ENCODE measurements around the gene DNAJA3. TPM values are rescaled to one million over a fixed set of nuclear protein-coding genes. Genes with fewer than 3 reads are reported as not detected.
A peak's percentile ranks its signal among the peaks of the same experiment; 100 is the strongest.

Gene DNAJA3
- total RNA-seq, 3 donors from 2014 or later (not counting 1 experiment from before 2014, with no cell fraction given), result 22.1 to 34.2 (median 27.2) TPM

DNA sequence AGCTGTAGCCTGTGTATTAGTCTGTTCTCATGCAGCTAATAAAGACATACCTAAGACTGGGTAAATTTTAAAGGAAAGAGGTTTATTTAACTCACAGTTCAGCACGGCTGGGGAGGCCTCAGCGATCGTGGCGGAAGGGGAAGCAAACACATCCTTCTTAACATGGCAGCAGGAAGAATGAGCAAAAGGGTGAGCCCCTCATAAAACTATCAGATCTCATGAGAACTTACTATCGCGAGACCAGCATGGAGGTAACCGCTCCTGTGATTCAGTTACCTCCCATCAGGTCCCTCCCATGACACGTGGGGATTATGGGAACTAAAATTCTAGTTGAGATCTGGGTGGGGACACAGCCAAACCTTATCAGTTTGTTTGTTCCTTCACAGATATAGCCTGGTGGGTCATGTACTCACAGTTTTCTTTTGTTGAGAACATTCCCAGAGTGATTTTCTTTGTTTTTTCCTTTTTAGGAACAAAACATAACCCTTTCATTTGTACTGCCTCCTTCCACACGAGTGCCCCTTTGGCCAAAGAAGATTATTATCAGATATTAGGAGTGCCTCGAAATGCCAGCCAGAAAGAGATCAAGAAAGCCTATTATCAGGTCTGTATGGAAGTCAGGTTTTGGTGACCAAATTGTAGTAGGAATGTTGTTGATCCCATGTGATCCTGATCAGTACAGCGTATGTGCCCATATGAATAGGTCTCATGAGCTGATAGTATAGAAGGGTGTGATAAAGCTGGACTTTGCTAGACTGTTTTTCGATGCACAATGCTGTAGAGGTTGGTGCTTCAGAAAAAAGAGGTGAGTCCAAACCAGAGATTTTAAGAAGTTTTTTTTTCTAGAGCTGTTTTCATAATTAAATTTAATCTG lies 8.5 kb downstream of the DNAJA3 start:
- H3K27me3 ChIP-seq (ENCODE audit: control insufficient read depth, insufficient read depth, low read length), result no peaks in the 10 kb centered on the region
- peaks cover under 1% of the 10 kb centered on the region for H3K4me1 ChIP-seq (ENCODE audit: control insufficient read depth, insufficient read depth, low read length)
- 95% methylated on average over 12 of the region's 12 CpGs for WGBS (ENCODE audit: insufficient coverage)
- intact Hi-C loops (cut with micrococcal nuclease), result no loop called here
- no peak for ATAC-seq
- H3K9me3 ChIP-seq (ENCODE audit: control insufficient read depth, insufficient read depth, low read length), result no peaks in the 10 kb centered on the region
- H3K36me3 ChIP-seq (ENCODE audit: control insufficient read depth, insufficient read depth, low read length), result peaks cover 47% of the 10 kb centered on the region
- Mint-ChIP-seq H3K27ac (peak overlapping the region in 1 of 2 donors; percentile 30), H3K36me3 (peaks cover 13% of the 10 kb centered on the region), H3K4me3 (no peak overlapping the region), H3K27me3 (ENCODE audit: low read depth in 2 of 2) (no peaks in the 10 kb centered on the region), H3K9me3 (no peaks in the 10 kb centered on the region), H3K4me1 (peaks cover 4 to 16% of the 10 kb centered on the region in 2 donors)
- TF ChIP-seq, protein P1, sequence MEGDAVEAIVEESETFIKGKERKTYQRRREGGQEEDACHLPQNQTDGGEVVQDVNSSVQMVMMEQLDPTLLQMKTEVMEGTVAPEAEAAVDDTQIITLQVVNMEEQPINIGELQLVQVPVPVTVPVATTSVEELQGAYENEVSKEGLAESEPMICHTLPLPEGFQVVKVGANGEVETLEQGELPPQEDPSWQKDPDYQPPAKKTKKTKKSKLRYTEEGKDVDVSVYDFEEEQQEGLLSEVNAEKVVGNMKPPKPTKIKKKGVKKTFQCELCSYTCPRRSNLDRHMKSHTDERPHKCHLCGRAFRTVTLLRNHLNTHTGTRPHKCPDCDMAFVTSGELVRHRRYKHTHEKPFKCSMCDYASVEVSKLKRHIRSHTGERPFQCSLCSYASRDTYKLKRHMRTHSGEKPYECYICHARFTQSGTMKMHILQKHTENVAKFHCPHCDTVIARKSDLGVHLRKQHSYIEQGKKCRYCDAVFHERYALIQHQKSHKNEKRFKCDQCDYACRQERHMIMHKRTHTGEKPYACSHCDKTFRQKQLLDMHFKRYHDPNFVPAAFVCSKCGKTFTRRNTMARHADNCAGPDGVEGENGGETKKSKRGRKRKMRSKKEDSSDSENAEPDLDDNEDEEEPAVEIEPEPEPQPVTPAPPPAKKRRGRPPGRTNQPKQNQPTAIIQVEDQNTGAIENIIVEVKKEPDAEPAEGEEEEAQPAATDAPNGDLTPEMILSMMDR (IDR thresholded peaks at IDR 0.05), result no peak
- H3K4me3 ChIP-seq (ENCODE audit: low read length), result no peak overlapping the region
- no peak for DNase-seq
- H3K27ac ChIP-seq (ENCODE audit: low read length), result no peak overlapping the region

DNA sequence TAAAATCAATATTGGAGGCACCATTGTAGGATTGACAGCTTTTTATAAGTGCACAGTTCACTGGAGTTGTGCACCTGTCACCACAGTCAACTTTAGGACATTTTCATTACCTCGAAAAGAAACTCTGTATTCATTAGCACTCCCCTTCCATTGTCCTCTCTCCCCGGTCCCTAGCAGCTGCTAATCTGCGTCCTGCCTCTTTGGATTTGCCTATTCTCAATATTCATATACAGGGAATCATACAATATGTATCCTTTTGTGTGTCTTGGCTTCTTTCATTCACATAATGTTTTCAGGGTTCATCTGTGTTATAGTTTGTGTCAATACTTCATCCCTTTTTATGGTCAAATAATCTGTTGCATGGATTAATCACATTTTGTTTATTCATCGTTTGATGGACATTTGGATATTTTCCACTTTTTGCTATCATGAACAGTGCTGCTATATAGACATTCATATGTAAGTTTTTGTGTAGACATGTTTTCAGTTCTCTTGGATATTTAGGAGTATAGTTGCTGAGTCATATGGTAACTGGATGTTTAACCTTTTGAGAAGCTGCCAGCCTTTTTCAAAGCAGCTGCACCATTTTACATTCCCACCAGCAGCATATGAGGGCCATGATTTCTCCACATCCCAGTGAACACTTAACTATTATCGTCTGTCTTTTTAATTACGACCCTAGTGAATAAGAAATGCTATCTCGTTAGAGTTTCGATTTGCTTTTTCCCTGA lies 9.8 kb downstream of the DNAJA3 start:
- WGBS (ENCODE audit: insufficient coverage), result 92% methylated on average over 7 of the region's 8 CpGs
- TF ChIP-seq, protein P1 (IDR thresholded peaks at IDR 0.05), result no peak
- H3K36me3 Mint-ChIP-seq, result peaks cover 13% of the 10 kb centered on the region
- H3K27ac Mint-ChIP-seq, result peak overlapping the region in 1 of 2 donors; percentile 13
- H3K27me3 ChIP-seq (ENCODE audit: control insufficient read depth, insufficient read depth, low read length), result no peaks in the 10 kb centered on the region
- intact Hi-C loops (cut with micrococcal nuclease), result no loop called here
- no peak overlapping the region for H3K27ac ChIP-seq (ENCODE audit: low read length)
- H3K27me3 Mint-ChIP-seq (ENCODE audit: low read depth in 2 of 2), result no peaks in the 10 kb centered on the region
- DNase-seq (no peak), ATAC-seq (no peak)
- H3K36me3 ChIP-seq (ENCODE audit: control insufficient read depth, insufficient read depth, low read length), result peaks cover 55% of the 10 kb centered on the region
- no peak overlapping the region for H3K4me3 ChIP-seq (ENCODE audit: low read length)
- H3K9me3 ChIP-seq (ENCODE audit: control insufficient read depth, insufficient read depth, low read length), result no peaks in the 10 kb centered on the region
- no peaks in the 10 kb centered on the region for H3K9me3 Mint-ChIP-seq
- H3K4me1 Mint-ChIP-seq, result peaks cover 4 to 16% of the 10 kb centered on the region in 2 donors
- no peak overlapping the region for H3K4me3 Mint-ChIP-seq
- H3K4me1 ChIP-seq (ENCODE audit: control insufficient read depth, insufficient read depth, low read length), result peaks cover 3% of the 10 kb centered on the region

GRCh38 chr16:4437366-4437765 lies 11.7 kb downstream of the DNAJA3 start:
- H3K27ac Mint-ChIP-seq, result no peak overlapping the region
- no peak overlapping the region for H3K4me3 ChIP-seq (ENCODE audit: low read length)
- peaks cover 65% of the 10 kb centered on the region for H3K36me3 ChIP-seq (ENCODE audit: control insufficient read depth, insufficient read depth, low read length)
- H3K4me1 Mint-ChIP-seq, result peaks cover 4 to 10% of the 10 kb centered on the region in 2 donors
- H3K27ac ChIP-seq (ENCODE audit: low read length), result no peak overlapping the region
- no peak for DNase-seq
- WGBS (ENCODE audit: insufficient coverage), result 98% methylated on average over 3 of the region's 3 CpGs
- H3K4me1 ChIP-seq (ENCODE audit: control insufficient read depth, insufficient read depth, low read length), result peaks cover 3% of the 10 kb centered on the region
- peaks cover 22% of the 10 kb centered on the region for H3K36me3 Mint-ChIP-seq
- H3K9me3 ChIP-seq (ENCODE audit: control insufficient read depth, insufficient read depth, low read length), result no peaks in the 10 kb centered on the region
- no peak for ATAC-seq
- no peaks in the 10 kb centered on the region for H3K27me3 ChIP-seq (ENCODE audit: control insufficient read depth, insufficient read depth, low read length)
- no peak overlapping the region for H3K4me3 Mint-ChIP-seq
- H3K27me3 Mint-ChIP-seq (ENCODE audit: low read depth in 2 of 2), result no peaks in the 10 kb centered on the region
- no peaks in the 10 kb centered on the region for H3K9me3 Mint-ChIP-seq
- intact Hi-C loops (cut with micrococcal nuclease), result no loop called here
- TF ChIP-seq, protein P1 (IDR thresholded peaks at IDR 0.05), result no peak
